GM13977 (cell line): Measurements from ENCODE around the gene RLN3.
"Not testable (repeated sequence)": the region's sequence is repeated elsewhere in the genome, so short reads cannot be mapped to it uniquely, and the experiment has no call there.

Experiments used
- DNase-seq: peaks from one replicate; pipeline ENCODE4 v3.0.0; 2012; ENCODE audit warnings: low spot score
- CTCF ChIP-seq: IDR thresholded peaks from 2 replicates; pipeline ENCODE4 v1.5.1; 2012; ENCODE audit warnings: mild to moderate bottlenecking, control low read depth; ENCODE audit not compliant: insufficient read depth; ENCODE audit errors: extremely low read depth, missing control alignments
- in situ Hi-C: fragments of 300-500 bp; cut with MboI; formaldehyde crosslinking; loops from one replicate; pipeline ENCODE4 v1.12.0; 2022; ENCODE audit warnings: low sequenced_read_pairs, low pct_unique_long_range_greater_than_20kb, mixed read lengths, inconsistent platforms; ENCODE audit not compliant: unreplicated experiment

The RLN3 gene

GRCh38 chr19:14050512-14050911 is 22.6 kb downstream of the RLN3 start:
- no peak for TF ChIP-seq CTCF
- in situ Hi-C loops = loop anchor here (25.0 kb wide), 1 partner anchor 463 kb away; no protein-coding TSS in a partner anchor
- no peak for DNase-seq

- DNase-seq = not testable (repeated sequence)
- in situ Hi-C loops = loop anchor here (25.0 kb wide), 1 partner anchor 464 kb away; no protein-coding TSS in a partner anchor
Measured at GRCh38 chr19:14050961-14051360, 23.0 kb downstream of the RLN3 start.

- TF ChIP-seq CTCF = no peak
- DNase-seq = no peak
- in situ Hi-C loops = loop anchor here (25.0 kb wide), 1 partner anchor 465 kb away; no protein-coding TSS in a partner anchor
Measured at GRCh38 chr19:14051980-14052379, 24.0 kb downstream of the RLN3 start.

GRCh38 chr19:14052470-14052869 is 24.5 kb downstream of the RLN3 start:
- DNase-seq = no peak
- TF ChIP-seq CTCF = no peak
- in situ Hi-C loops = loop anchor here (25.0 kb wide), 1 partner anchor 465 kb away; no protein-coding TSS in a partner anchor

GRCh38 chr19:14053032-14053431 is 25.1 kb downstream of the RLN3 start:
- TF ChIP-seq CTCF = no peak
- in situ Hi-C loops = loop anchor here (25.0 kb wide), 1 partner anchor 466 kb away; no protein-coding TSS in a partner anchor
- DNase-seq = no peak

GRCh38 chr19:14053500-14053899 is 25.6 kb downstream of the RLN3 start:
- TF ChIP-seq CTCF = no peak
- no peak for DNase-seq
- in situ Hi-C loops = loop anchor here (25.0 kb wide), 1 partner anchor 466 kb away; no protein-coding TSS in a partner anchor

- no peak for TF ChIP-seq CTCF
- in situ Hi-C loops = loop anchor here (25.0 kb wide), 1 partner anchor 467 kb away; no protein-coding TSS in a partner anchor
- DNase-seq = no peak
Measured at GRCh38 chr19:14054099-14054498, 26.2 kb downstream of the RLN3 start.
